ENCODE measurements around the gene PCSK1.

- TF ChIP-seq POLR2A (IDR thresholded peaks at IDR 0.05) (no peak), CTCF (IDR thresholded peaks at IDR 0.05) (no peak)
These were observed 17.2 kb downstream of the PCSK1 start for GRCh38 chr5:96415897-96416296.
